Measurements from ENCODE around the gene PRC1.
"Not testable (repeated sequence)": the region's sequence is repeated elsewhere in the genome, so short reads cannot be mapped to it uniquely, and the experiment has no call there.

GRCh38 chr15:90926766-90927165 lies 67.6 kb downstream of the PRC1 start:
- TF ChIP-seq, protein P1, sequence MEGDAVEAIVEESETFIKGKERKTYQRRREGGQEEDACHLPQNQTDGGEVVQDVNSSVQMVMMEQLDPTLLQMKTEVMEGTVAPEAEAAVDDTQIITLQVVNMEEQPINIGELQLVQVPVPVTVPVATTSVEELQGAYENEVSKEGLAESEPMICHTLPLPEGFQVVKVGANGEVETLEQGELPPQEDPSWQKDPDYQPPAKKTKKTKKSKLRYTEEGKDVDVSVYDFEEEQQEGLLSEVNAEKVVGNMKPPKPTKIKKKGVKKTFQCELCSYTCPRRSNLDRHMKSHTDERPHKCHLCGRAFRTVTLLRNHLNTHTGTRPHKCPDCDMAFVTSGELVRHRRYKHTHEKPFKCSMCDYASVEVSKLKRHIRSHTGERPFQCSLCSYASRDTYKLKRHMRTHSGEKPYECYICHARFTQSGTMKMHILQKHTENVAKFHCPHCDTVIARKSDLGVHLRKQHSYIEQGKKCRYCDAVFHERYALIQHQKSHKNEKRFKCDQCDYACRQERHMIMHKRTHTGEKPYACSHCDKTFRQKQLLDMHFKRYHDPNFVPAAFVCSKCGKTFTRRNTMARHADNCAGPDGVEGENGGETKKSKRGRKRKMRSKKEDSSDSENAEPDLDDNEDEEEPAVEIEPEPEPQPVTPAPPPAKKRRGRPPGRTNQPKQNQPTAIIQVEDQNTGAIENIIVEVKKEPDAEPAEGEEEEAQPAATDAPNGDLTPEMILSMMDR (IDR thresholded peaks at IDR 0.05; ENCODE audit: insufficient read depth, low read depth, low read length): not testable (repeated sequence)
- not testable (repeated sequence) for TF ChIP-seq EZH2 (IDR thresholded peaks at IDR 0.05; ENCODE audit: insufficient read depth, low read length)

All from astrocyte (in vitro differentiated cells and primary cell).